ENCODE data around the gene PIM2. TPM values are rescaled to one million over a fixed set of nuclear protein-coding genes. Genes with fewer than 3 reads are reported as not detected.

PIM2 gene
- polyA plus RNA-seq, 2 of the 4 experiments (the other 2 are of a cell fraction): 8.2 to 8.8 TPM

DNA sequence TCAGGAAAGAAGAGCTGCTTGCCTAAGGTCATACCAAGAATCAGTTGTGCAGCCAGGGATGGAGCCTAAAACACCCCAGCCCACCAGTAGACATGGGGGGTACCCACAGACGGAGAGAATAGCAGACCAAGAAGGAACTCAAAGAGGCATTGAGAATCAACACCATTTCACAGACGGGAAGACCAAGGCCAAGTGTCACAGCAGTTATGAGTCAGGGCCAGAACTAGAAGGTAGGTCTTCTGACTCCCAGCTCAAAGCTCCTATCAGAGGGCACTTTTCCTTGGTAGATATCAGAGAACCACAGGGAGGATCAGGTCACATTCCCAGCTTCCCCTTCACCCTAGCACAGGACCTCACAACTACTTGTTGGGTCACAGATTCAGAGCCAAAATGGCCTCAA is 24.1 kb upstream of the PIM2 start:
- no peak for ATAC-seq
- no peak for DNase-seq (ENCODE audit: low read depth in 1 of 2, low spot score in 1 of 2)
- Histone ChIP-seq H3K27ac (no peak overlapping the region), H3K9me3 (no peaks in the 10 kb centered on the region), H3K4me3 (no peak overlapping the region), H3K4me2 (no peak overlapping the region), H3K4me1 (no peaks in the 10 kb centered on the region)
- ChIA-PET POLR2A (no interaction called here), CTCF (interaction anchor here (1.2 to 1.8 kb wide), 2 partner anchors 295 to 326 kb away, joined by 3 to 7 read pairs; no protein-coding TSS in a partner anchor)
- TF ChIP-seq MYC (IDR thresholded peaks at IDR 0.05; ENCODE audit: borderline replicate concordance, low read length) (no peak), BCL3 (IDR thresholded peaks at IDR 0.05) (no peak), JUNB (IDR thresholded peaks at IDR 0.05) (no peak), RNF2 (IDR thresholded peaks at IDR 0.05; ENCODE audit: borderline replicate concordance, low read depth) (no peak), RCOR1 (IDR thresholded peaks at IDR 0.05; ENCODE audit: low read depth, low read length) (no peak), SREBF2 (IDR thresholded peaks at IDR 0.05) (no peak), EP300 (IDR thresholded peaks at IDR 0.05) (no peak)
- TF ChIP-seq, protein P1, sequence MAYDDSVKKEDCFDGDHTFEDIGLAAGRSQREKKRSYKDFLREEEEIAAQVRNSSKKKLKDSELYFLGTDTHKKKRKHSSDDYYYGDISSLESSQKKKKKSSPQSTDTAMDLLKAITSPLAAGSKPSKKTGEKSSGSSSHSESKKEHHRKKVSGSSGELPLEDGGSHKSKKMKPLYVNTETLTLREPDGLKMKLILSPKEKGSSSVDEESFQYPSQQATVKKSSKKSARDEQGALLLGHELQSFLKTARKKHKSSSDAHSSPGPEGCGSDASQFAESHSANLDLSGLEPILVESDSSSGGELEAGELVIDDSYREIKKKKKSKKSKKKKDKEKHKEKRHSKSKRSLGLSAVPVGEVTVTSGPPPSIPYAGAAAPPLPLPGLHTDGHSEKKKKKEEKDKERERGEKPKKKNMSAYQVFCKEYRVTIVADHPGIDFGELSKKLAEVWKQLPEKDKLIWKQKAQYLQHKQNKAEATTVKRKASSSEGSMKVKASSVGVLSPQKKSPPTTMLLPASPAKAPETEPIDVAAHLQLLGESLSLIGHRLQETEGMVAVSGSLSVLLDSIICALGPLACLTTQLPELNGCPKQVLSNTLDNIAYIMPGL (CRISPR knock-in tag; IDR thresholded peaks at IDR 0.05; ENCODE audit: borderline replicate concordance): no peak
- FAIRE-seq: no peak
- 85% methylated on average over 2 of the region's 2 CpGs for WGBS (ENCODE audit: missing lambda C conversion rate)

- Histone ChIP-seq H3K4me1 (no peaks in the 10 kb centered on the region), H3K9me3 (no peaks in the 10 kb centered on the region), H3K4me3 (no peak overlapping the region), H3K4me2 (no peak overlapping the region), H3K27ac (no peak overlapping the region)
- no peak for ATAC-seq
- no peak for FAIRE-seq
- TF ChIP-seq CHD2 (IDR thresholded peaks at IDR 0.05; ENCODE audit: low read length, partially characterized antibody) (no peak), KDM5A (IDR thresholded peaks at IDR 0.05) (no peak), MYC (IDR thresholded peaks at IDR 0.05; ENCODE audit: borderline replicate concordance, low read length) (no peak), NR3C1 (IDR thresholded peaks at IDR 0.05) (no peak), BCL3 (IDR thresholded peaks at IDR 0.05) (no peak), SMC3 (IDR thresholded peaks at IDR 0.05) (no peak), ZSCAN20 (CRISPR knock-in tag; IDR thresholded peaks at IDR 0.05) (no peak), EHF (CRISPR knock-in tag; IDR thresholded peaks at IDR 0.05) (no peak), CBX8 (IDR thresholded peaks at IDR 0.05) (no peak), ZFP36 (IDR thresholded peaks at IDR 0.05; ENCODE audit: borderline replicate concordance, partially characterized antibody) (no peak), RFX5 (IDR thresholded peaks at IDR 0.05) (no peak), FOXS1 (CRISPR knock-in tag; IDR thresholded peaks at IDR 0.05) (no peak)
- whole genome bisulfite sequencing (ENCODE audit: missing lambda C conversion rate): 91% methylated on average over 2 of the region's 2 CpGs
- ChIA-PET CTCF (interaction anchor here (2.7 kb wide), 1 partner anchor 8 kb away, joined by 11 read pairs; no protein-coding TSS in a partner anchor), POLR2A (no interaction called here)
- no peak for DNase-seq (ENCODE audit: low read depth in 1 of 2, low spot score in 1 of 2)
Measured at GRCh38 chrX:48940404-48940955, 21.7 kb upstream of the PIM2 start.

DNA sequence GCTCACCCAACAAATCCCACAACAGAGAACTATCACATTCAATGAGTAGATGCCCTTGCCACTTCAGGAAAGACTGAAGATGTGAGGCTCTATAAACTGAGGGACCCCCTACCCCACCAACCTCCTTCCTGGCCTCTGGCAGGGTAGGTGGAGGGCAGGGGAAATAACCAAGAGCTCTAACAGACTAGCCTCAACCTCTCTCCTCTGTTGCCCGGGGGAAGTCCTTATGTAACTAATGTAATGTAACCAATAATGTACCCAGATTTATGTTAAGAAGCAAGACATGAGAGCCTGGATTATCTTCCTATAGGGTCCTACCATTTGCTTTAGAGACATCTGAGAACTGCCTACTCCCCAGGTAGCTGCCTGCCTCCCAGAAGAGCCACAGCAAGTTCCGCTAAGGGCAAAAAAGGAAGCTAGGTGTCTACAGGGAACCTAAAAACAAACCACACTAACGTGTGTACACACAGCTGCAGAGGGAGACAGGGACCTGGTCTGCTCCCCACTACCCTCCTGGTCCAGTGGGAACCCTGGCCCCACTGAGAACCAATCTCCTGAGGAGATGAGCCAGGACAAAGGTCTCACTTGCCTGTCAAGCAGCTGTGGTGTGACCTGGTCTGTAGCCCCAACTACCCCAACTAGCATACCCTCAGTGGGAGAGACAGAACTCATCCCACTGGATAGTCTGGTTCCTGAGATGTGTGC is 20.9 kb upstream of the PIM2 start:
- 82% methylated on average over 3 of the region's 3 CpGs for WGBS (ENCODE audit: missing lambda C conversion rate)
- Histone ChIP-seq H3K4me3 (no peak overlapping the region), H3K4me2 (no peak overlapping the region), H3K27ac (no peak overlapping the region), H3K9me3 (no peaks in the 10 kb centered on the region), H3K4me1 (no peaks in the 10 kb centered on the region)
- POLR2A ChIA-PET: no interaction called here
- FAIRE-seq (no peak), ATAC-seq (no peak), DNase-seq (ENCODE audit: low read depth in 1 of 2, low spot score in 1 of 2) (no peak)
- CTCF ChIA-PET: interaction anchor here (2.7 kb wide), 1 partner anchor 9 kb away, joined by 11 read pairs; no protein-coding TSS in a partner anchor
- no peak for TF ChIP-seq MAZ (IDR thresholded peaks at IDR 0.05; ENCODE audit: borderline replicate concordance, low read depth, low read length)
- TF ChIP-seq SMC3 (IDR thresholded peaks at IDR 0.05): no peak
- TF ChIP-seq, protein P2, sequence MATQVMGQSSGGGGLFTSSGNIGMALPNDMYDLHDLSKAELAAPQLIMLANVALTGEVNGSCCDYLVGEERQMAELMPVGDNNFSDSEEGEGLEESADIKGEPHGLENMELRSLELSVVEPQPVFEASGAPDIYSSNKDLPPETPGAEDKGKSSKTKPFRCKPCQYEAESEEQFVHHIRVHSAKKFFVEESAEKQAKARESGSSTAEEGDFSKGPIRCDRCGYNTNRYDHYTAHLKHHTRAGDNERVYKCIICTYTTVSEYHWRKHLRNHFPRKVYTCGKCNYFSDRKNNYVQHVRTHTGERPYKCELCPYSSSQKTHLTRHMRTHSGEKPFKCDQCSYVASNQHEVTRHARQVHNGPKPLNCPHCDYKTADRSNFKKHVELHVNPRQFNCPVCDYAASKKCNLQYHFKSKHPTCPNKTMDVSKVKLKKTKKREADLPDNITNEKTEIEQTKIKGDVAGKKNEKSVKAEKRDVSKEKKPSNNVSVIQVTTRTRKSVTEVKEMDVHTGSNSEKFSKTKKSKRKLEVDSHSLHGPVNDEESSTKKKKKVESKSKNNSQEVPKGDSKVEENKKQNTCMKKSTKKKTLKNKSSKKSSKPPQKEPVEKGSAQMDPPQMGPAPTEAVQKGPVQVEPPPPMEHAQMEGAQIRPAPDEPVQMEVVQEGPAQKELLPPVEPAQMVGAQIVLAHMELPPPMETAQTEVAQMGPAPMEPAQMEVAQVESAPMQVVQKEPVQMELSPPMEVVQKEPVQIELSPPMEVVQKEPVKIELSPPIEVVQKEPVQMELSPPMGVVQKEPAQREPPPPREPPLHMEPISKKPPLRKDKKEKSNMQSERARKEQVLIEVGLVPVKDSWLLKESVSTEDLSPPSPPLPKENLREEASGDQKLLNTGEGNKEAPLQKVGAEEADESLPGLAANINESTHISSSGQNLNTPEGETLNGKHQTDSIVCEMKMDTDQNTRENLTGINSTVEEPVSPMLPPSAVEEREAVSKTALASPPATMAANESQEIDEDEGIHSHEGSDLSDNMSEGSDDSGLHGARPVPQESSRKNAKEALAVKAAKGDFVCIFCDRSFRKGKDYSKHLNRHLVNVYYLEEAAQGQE (IDR thresholded peaks at IDR 0.05): no peak
- TF ChIP-seq TP53 (CRISPR knock-in tag; IDR thresholded peaks at IDR 0.05): no peak
- TF ChIP-seq, protein P1 (CRISPR knock-in tag; IDR thresholded peaks at IDR 0.05; ENCODE audit: borderline replicate concordance): no peak
- TF ChIP-seq RNF2 (IDR thresholded peaks at IDR 0.05; ENCODE audit: borderline replicate concordance, low read depth): no peak
- no peak for TF ChIP-seq HOXB13 (CRISPR knock-in tag; IDR thresholded peaks at IDR 0.05; ENCODE audit: low read depth)
- no peak for TF ChIP-seq HOXB5 (CRISPR knock-in tag; IDR thresholded peaks at IDR 0.05)

Measured in A549 (cell line).